ENCODE results near the gene SLC37A1.

DNA sequence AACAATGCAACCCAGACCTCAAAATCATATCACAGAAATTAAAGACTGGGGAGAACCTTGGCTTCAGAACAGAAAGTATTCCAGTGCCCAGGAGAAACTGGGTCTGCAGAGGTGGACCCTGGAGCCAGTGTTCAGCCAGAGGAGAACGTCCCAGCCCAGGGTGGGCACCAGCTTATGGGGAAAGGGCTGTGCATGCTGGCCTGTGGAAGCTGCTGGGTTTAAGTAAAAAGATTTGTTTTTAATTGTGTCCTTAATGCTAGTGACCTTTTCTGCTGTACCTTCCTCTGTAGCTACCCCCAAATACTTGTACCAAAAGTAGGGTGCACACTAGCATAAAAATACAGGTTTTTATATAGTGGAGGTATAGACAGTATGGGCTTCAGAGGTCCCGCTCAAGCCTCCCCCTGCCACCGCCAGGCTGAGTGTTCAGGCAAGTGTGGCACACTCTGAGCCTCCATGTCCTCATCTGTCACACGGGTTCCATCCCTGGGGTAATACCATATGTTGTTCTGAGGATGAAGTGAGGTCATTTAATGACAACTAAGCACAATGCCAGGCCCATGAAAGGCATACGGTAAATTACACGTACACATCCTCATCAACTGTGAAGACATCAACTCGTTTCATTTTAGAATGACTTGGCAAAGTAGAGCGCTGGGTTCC is 47.0 kb downstream of the SLC37A1 start:
- TF ChIP-seq, protein P1, sequence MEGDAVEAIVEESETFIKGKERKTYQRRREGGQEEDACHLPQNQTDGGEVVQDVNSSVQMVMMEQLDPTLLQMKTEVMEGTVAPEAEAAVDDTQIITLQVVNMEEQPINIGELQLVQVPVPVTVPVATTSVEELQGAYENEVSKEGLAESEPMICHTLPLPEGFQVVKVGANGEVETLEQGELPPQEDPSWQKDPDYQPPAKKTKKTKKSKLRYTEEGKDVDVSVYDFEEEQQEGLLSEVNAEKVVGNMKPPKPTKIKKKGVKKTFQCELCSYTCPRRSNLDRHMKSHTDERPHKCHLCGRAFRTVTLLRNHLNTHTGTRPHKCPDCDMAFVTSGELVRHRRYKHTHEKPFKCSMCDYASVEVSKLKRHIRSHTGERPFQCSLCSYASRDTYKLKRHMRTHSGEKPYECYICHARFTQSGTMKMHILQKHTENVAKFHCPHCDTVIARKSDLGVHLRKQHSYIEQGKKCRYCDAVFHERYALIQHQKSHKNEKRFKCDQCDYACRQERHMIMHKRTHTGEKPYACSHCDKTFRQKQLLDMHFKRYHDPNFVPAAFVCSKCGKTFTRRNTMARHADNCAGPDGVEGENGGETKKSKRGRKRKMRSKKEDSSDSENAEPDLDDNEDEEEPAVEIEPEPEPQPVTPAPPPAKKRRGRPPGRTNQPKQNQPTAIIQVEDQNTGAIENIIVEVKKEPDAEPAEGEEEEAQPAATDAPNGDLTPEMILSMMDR (conservative IDR thresholded peaks at IDR 0.05) = no peak
- no peak for TF ChIP-seq ZFX (IDR thresholded peaks at IDR 0.05)

All from C4-2B (cell line).